HepG2 (cell line): Measurements from ENCODE around the gene PIP5K1A. TPM values are rescaled to one million over a fixed set of nuclear protein-coding genes. Genes with fewer than 3 reads are reported as not detected.

Experiments
- CC2D1A ChIP-seq: sonication (generic); formaldehyde crosslinking; IDR thresholded peaks from 2 replicates; pipeline ENCODE4 v1.8.1; 2023; ENCODE audit warnings: mild to moderate bottlenecking, missing genetic modification reagents
- DMAP1 ChIP-seq: IDR thresholded peaks from 2 replicates; pipeline ENCODE4 v1.6.1; 2016
- GABPA ChIP-seq, 2 experiments: IDR thresholded peaks; 2 replicates each; pipeline ENCODE4 v1.6.1; 2011 to 2016; ENCODE audit warnings: low read depth in 2 of 2, low read length in 1 of 2, missing biosample characterization in 1 of 2, missing genetic modification characterization in 1 of 2
- PRPF4 ChIP-seq: fragments of 200-400 bp; formaldehyde crosslinking; IDR thresholded peaks from 2 replicates; pipeline ENCODE4 v1.6.1; 2016; ENCODE audit warnings: low read length, low read depth; ENCODE audit not compliant: poor library complexity, severe bottlenecking
- TBX3 ChIP-seq: fragments of 450-650 bp; IDR thresholded peaks from 2 replicates; pipeline ENCODE4 v1.6.1; 2017; ENCODE audit warnings: antibody characterized with exemption, mild to moderate bottlenecking, inconsistent platforms, borderline replicate concordance
- THAP11 ChIP-seq: IDR thresholded peaks from 2 replicates; pipeline ENCODE4 v1.6.1; 2016; ENCODE audit warnings: missing biosample characterization, missing genetic modification reagents
- ZNF616 ChIP-seq: sonication (generic); formaldehyde crosslinking; IDR thresholded peaks from 2 replicates; pipeline ENCODE4 v1.5.0; 2020; ENCODE audit warnings: low read depth, mild to moderate bottlenecking, missing genetic modification reagents
- ZNF639 ChIP-seq: conservative IDR thresholded peaks from 2 replicates; pipeline ENCODE4 v1.6.1; 2018; ENCODE audit warnings: missing genetic modification reagents
- polyA plus RNA-seq, 8 experiments: library from polyadenylated mRNA; depleted of rRNA in 3 of 8; stranded (reverse) in 7 of 8; unstranded in 1 of 8; fragments of >200 nt; fragmentation: Illumina TruSeq in 4 of 8; extraction: Trizol in 4 of 8; gene quantifications; 2 replicates each; pipeline versions ENCODE4 v1.2.1 to v1.2.3, GENCODE V29; 2011 to 2016; ENCODE audit warnings: low read depth in 4 of 8, missing spikeins in 1 of 8, mixed read lengths in 1 of 8; ENCODE audit not compliant: insufficient read depth in 1 of 8
- total RNA-seq, 5 experiments: library from RNA; depleted of rRNA; stranded (reverse); fragments of >200 nt; fragmentation: Illumina TruSeq; extraction: Trizol; gene quantifications; 2 replicates each; pipeline ENCODE4 v1.2.3, GENCODE V29; 2016; ENCODE audit warnings: low read depth in 1 of 5
- TF ChIP-seq, protein P1 (sequence below), 2 experiments: sonication (generic) in 1 of 2; formaldehyde crosslinking in 1 of 2; IDR thresholded peaks; 2 replicates each; pipeline versions ENCODE4 v1.6.1 to v1.9.0; 2014 to 2022; ENCODE audit warnings: antibody characterized with exemption in 1 of 2, borderline replicate concordance in 1 of 2, inconsistent platforms in 1 of 2, low read depth in 1 of 2, missing genetic modification reagents in 1 of 2
- TF ChIP-seq, protein P2 (sequence below): IDR thresholded peaks from 2 replicates; pipeline ENCODE4 v1.6.1; 2016; ENCODE audit warnings: low read depth, missing genetic modification reagents, missing compliant biosample characterization
- TF ChIP-seq, protein P3 (sequence below): IDR thresholded peaks from 2 replicates; pipeline ENCODE4 v1.6.1; 2012; ENCODE audit warnings: low read length, improper control_type of control experiment

The PIP5K1A gene
- total and polyA plus RNA-seq, 2 of the 13 experiments (the other 11 are each of a cell fraction or from before 2014, with no cell fraction given), result 45.3 to 65.1 TPM

DNA sequence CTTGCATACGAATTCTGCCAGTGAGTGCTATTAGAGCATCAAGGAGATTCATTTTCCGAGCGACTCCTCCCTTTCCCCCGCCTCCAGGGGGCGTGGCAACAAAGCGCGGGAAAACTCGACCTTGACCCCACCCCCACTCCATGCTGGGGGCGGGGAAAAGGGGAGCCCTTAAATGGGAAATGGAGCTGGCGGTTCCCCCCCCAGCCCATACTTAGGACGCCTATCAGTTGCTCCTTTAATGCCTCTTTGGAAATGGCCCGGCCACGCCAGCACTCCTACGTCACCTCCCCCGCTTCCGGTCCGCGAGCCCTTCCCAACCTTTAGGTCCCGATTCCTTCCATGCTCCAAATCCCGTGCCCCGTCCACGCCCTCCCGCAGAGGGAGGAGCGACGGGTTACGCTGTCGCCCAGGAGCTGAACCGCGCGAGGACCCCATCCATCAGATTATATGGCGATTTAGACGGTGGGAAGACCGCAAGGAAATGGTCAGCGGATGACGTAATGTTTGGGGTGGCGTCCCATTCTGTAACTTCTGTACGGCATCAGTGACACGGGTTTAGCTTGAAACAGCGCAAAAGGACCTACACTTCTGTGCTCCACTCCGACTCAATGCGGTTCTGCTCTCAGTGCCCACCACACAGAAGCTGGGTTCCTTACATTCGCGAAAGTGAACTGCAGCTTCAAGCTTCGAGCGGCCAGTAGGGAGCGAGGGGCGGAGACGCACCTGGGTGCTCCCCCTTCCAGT, 83.0 kb downstream of the PIP5K1A start (continued):
- TF ChIP-seq ZNF639 (CRISPR knock-in tag) (no peak; the same call in 1 of the 2 replicates), GABPA (IDR thresholded peaks at IDR 0.05; ENCODE audit: low read depth, low read length) (peak; percentile 61), GABPA (CRISPR knock-in tag; IDR thresholded peaks at IDR 0.05; ENCODE audit: low read depth) (peak; percentile 88), DMAP1 (peak; percentile 94), ZNF616 (no peak; the same call in 1 of the 2 replicates), THAP11 (peak; percentile 66), CC2D1A (CRISPR knock-in tag) (no peak), TBX3 (no peak; the same call in 1 of the 2 replicates), PRPF4 (peak; percentile 22)
- TF ChIP-seq, protein P1, sequence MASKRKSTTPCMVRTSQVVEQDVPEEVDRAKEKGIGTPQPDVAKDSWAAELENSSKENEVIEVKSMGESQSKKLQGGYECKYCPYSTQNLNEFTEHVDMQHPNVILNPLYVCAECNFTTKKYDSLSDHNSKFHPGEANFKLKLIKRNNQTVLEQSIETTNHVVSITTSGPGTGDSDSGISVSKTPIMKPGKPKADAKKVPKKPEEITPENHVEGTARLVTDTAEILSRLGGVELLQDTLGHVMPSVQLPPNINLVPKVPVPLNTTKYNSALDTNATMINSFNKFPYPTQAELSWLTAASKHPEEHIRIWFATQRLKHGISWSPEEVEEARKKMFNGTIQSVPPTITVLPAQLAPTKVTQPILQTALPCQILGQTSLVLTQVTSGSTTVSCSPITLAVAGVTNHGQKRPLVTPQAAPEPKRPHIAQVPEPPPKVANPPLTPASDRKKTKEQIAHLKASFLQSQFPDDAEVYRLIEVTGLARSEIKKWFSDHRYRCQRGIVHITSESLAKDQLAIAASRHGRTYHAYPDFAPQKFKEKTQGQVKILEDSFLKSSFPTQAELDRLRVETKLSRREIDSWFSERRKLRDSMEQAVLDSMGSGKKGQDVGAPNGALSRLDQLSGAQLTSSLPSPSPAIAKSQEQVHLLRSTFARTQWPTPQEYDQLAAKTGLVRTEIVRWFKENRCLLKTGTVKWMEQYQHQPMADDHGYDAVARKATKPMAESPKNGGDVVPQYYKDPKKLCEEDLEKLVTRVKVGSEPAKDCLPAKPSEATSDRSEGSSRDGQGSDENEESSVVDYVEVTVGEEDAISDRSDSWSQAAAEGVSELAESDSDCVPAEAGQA (IDR thresholded peaks at IDR 0.05; ENCODE audit: low read depth), result peak; percentile 91
- TF ChIP-seq, protein P1 (CRISPR knock-in tag; IDR thresholded peaks at IDR 0.05; ENCODE audit: borderline replicate concordance), result no peak
- TF ChIP-seq, protein P2, sequence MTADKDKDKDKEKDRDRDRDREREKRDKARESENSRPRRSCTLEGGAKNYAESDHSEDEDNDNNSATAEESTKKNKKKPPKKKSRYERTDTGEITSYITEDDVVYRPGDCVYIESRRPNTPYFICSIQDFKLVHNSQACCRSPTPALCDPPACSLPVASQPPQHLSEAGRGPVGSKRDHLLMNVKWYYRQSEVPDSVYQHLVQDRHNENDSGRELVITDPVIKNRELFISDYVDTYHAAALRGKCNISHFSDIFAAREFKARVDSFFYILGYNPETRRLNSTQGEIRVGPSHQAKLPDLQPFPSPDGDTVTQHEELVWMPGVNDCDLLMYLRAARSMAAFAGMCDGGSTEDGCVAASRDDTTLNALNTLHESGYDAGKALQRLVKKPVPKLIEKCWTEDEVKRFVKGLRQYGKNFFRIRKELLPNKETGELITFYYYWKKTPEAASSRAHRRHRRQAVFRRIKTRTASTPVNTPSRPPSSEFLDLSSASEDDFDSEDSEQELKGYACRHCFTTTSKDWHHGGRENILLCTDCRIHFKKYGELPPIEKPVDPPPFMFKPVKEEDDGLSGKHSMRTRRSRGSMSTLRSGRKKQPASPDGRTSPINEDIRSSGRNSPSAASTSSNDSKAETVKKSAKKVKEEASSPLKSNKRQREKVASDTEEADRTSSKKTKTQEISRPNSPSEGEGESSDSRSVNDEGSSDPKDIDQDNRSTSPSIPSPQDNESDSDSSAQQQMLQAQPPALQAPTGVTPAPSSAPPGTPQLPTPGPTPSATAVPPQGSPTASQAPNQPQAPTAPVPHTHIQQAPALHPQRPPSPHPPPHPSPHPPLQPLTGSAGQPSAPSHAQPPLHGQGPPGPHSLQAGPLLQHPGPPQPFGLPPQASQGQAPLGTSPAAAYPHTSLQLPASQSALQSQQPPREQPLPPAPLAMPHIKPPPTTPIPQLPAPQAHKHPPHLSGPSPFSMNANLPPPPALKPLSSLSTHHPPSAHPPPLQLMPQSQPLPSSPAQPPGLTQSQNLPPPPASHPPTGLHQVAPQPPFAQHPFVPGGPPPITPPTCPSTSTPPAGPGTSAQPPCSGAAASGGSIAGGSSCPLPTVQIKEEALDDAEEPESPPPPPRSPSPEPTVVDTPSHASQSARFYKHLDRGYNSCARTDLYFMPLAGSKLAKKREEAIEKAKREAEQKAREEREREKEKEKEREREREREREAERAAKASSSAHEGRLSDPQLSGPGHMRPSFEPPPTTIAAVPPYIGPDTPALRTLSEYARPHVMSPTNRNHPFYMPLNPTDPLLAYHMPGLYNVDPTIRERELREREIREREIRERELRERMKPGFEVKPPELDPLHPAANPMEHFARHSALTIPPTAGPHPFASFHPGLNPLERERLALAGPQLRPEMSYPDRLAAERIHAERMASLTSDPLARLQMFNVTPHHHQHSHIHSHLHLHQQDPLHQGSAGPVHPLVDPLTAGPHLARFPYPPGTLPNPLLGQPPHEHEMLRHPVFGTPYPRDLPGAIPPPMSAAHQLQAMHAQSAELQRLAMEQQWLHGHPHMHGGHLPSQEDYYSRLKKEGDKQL (CRISPR knock-in tag), result no peak
- TF ChIP-seq, protein P3, sequence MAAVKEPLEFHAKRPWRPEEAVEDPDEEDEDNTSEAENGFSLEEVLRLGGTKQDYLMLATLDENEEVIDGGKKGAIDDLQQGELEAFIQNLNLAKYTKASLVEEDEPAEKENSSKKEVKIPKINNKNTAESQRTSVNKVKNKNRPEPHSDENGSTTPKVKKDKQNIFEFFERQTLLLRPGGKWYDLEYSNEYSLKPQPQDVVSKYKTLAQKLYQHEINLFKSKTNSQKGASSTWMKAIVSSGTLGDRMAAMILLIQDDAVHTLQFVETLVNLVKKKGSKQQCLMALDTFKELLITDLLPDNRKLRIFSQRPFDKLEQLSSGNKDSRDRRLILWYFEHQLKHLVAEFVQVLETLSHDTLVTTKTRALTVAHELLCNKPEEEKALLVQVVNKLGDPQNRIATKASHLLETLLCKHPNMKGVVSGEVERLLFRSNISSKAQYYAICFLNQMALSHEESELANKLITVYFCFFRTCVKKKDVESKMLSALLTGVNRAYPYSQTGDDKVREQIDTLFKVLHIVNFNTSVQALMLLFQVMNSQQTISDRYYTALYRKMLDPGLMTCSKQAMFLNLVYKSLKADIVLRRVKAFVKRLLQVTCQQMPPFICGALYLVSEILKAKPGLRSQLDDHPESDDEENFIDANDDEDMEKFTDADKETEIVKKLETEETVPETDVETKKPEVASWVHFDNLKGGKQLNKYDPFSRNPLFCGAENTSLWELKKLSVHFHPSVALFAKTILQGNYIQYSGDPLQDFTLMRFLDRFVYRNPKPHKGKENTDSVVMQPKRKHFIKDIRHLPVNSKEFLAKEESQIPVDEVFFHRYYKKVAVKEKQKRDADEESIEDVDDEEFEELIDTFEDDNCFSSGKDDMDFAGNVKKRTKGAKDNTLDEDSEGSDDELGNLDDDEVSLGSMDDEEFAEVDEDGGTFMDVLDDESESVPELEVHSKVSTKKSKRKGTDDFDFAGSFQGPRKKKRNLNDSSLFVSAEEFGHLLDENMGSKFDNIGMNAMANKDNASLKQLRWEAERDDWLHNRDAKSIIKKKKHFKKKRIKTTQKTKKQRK, result no peak
